ENCODE measurements around the gene RANBP6.
"Not testable (repeated sequence)": the region's sequence is repeated elsewhere in the genome, so short reads cannot be mapped to it uniquely, and the experiment has no call there.

The RANBP6 gene

GRCh38 chr9:6015278-6016157, at the start of gene RANBP6:
Gene RANBP6, minus strand, starts transcription at chr9:6015624. Its CDS starts 17 bp downstream, at chr9:6015607.
- peak within 1 kb of the TSS; percentile 69 for H3K4me3 ChIP-seq (ENCODE audit: low read depth, low read length)
- peak; percentile 95 for TF ChIP-seq POLR2A (IDR thresholded peaks at IDR 0.05; ENCODE audit: extremely low read depth, insufficient read length)
- TF ChIP-seq, protein P1, sequence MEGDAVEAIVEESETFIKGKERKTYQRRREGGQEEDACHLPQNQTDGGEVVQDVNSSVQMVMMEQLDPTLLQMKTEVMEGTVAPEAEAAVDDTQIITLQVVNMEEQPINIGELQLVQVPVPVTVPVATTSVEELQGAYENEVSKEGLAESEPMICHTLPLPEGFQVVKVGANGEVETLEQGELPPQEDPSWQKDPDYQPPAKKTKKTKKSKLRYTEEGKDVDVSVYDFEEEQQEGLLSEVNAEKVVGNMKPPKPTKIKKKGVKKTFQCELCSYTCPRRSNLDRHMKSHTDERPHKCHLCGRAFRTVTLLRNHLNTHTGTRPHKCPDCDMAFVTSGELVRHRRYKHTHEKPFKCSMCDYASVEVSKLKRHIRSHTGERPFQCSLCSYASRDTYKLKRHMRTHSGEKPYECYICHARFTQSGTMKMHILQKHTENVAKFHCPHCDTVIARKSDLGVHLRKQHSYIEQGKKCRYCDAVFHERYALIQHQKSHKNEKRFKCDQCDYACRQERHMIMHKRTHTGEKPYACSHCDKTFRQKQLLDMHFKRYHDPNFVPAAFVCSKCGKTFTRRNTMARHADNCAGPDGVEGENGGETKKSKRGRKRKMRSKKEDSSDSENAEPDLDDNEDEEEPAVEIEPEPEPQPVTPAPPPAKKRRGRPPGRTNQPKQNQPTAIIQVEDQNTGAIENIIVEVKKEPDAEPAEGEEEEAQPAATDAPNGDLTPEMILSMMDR (IDR thresholded peaks at IDR 0.05; ENCODE audit: low read depth, low read length) = no peak
- TF ChIP-seq, protein P2, sequence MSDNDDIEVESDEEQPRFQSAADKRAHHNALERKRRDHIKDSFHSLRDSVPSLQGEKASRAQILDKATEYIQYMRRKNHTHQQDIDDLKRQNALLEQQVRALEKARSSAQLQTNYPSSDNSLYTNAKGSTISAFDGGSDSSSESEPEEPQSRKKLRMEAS (IDR thresholded peaks at IDR 0.05; ENCODE audit: low read depth, low read length) = peak; percentile 78
- TF ChIP-seq MYC (IDR thresholded peaks at IDR 0.05; ENCODE audit: low read depth, low read length) = peak; percentile 84; the same call in 1 of the 2 replicates
- peak; percentile 97 for DNase-seq (ENCODE audit: low read depth)

- H3K4me3 ChIP-seq (ENCODE audit: low read depth, low read length); DNase-seq (ENCODE audit: low read depth): not testable (repeated sequence)
Measured at GRCh38 chr9:6063146-6063545, 47.7 kb upstream of the RANBP6 start.

- no peak for DNase-seq (ENCODE audit: low read depth)
- TF ChIP-seq POLR2A (IDR thresholded peaks at IDR 0.05; ENCODE audit: extremely low read depth, insufficient read length) (no peak), MYC (IDR thresholded peaks at IDR 0.05; ENCODE audit: low read depth, low read length) (no peak)
- TF ChIP-seq, protein P1 (IDR thresholded peaks at IDR 0.05; ENCODE audit: low read depth, low read length) = no peak
- TF ChIP-seq, protein P2 (IDR thresholded peaks at IDR 0.05; ENCODE audit: low read depth, low read length) = no peak
- H3K4me3 ChIP-seq (ENCODE audit: low read depth, low read length) = no peak overlapping the region
Measured at GRCh38 chr9:6055666-6056065, 40.2 kb upstream of the RANBP6 start.

DNA sequence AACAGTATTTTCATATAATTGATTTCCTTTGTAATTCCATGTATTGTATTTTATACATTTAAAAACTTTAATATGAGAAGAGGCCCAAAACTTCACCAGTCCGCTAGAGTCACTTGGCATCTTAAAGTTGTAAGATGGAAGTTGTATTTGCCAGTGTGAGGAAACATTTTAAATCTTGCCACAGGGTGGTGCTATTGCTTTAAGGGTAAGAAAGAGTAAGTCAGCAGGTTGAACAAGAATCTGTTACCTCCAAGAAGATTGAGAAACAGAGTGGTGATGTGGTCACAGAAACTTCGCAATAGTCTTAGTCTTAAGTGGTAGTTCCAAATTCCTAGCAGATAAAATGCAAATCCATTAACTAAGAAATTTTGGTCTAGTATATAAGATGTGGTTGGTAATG, 39.8 kb upstream of the RANBP6 start:
- DNase-seq (ENCODE audit: low read depth) = peak; percentile 98
- no peak overlapping the region for H3K4me3 ChIP-seq (ENCODE audit: low read depth, low read length)
- TF ChIP-seq POLR2A (IDR thresholded peaks at IDR 0.05; ENCODE audit: extremely low read depth, insufficient read length) (no peak), MYC (IDR thresholded peaks at IDR 0.05; ENCODE audit: low read depth, low read length) (peak; percentile 32; the same call in 1 of the 2 replicates)
- TF ChIP-seq, protein P1 (IDR thresholded peaks at IDR 0.05; ENCODE audit: low read depth, low read length) = peak; percentile 76

DNA sequence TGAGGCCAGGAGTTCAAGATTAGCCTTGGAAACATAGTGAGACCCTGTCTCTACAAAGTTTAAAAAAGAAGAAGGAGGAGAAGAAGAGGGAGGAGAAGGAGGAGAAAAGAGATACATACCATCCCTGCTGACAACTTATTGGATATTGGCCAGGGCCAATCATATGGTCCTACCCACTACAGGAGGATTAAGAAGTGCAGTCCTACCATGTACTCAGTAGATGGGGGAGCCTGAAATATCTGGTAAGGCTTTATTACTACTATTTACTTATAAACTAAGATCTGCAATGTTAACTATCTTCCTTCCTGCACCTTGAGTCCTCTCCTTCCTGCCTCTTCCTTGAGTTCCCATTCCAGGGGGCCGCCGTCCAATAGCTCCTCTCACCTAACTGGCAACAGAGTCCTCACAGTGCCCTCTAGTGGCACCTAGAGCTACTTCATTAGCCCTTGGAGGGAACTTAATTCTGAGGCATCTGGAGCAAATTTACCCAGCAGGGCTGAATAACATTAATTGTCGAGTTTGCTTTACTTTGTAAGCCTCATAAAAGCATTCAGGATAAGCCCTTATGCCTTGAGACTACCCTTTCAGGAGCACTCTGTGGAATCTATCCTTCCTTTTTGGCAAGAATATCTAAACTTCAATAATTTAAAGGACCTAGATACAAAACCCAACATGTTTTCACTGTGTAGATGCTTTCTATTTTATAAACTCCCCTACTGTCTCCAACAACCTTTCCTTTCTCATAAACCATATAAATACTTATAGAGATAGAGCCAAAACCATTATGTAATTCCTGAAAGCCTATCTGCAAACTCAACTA, 39.1 kb upstream of the RANBP6 start:
- no peak overlapping the region for H3K4me3 ChIP-seq (ENCODE audit: low read depth, low read length)
- peak; percentile 87 for DNase-seq (ENCODE audit: low read depth)
- TF ChIP-seq POLR2A (IDR thresholded peaks at IDR 0.05; ENCODE audit: extremely low read depth, insufficient read length) = no peak
- TF ChIP-seq, protein P1 (IDR thresholded peaks at IDR 0.05; ENCODE audit: low read depth, low read length) = peak; percentile 97

GRCh38 chr9:6052293-6052919, 37.0 kb upstream of the RANBP6 start:
- no peak overlapping the region for H3K4me3 ChIP-seq (ENCODE audit: low read depth, low read length)
- DNase-seq (ENCODE audit: low read depth) = no peak
- TF ChIP-seq, protein P2 (IDR thresholded peaks at IDR 0.05; ENCODE audit: low read depth, low read length) = no peak
- TF ChIP-seq, protein P1 (IDR thresholded peaks at IDR 0.05; ENCODE audit: low read depth, low read length) = no peak
- TF ChIP-seq POLR2A (IDR thresholded peaks at IDR 0.05; ENCODE audit: extremely low read depth, insufficient read length) = no peak
- no peak for TF ChIP-seq MYC (IDR thresholded peaks at IDR 0.05; ENCODE audit: low read depth, low read length)

All from NB4 (cell line).